K562 (cell line): ENCODE measurements around the gene RUNX3. TPM values are rescaled to one million over a fixed set of nuclear protein-coding genes. Genes with fewer than 3 reads are reported as not detected.

ENCODE experiments used
- ATAC-seq: fragments of 200-7000 bp; cut with Tn5 transposase; 3 replicates; pipeline ENCODE4 v1.9.1; 2020; ENCODE audit warnings: moderate library complexity
- BruUV-seq: library from RNA; stranded (reverse); fragments of 400-500 nt; replicated peaks from 2 replicates; lab custom pipeline; 2021; lab: Mats Ljungman, UMichigan
- CTCF ChIA-PET: fragments of 300-600 bp; formaldehyde crosslinking; extraction: SDS; loops from one replicate; lab custom pipeline; 2021; ENCODE audit warnings: low intra/inter-chr PET ratio; lab: Yijun Ruan, JAX
- POLR2A ChIA-PET: fragments of 300-600, 350-650 bp; sonication (Branson Sonifier 250); formaldehyde crosslinking; extraction: SDS; loops from one replicate; lab custom pipeline; 2021; ENCODE audit warnings: antibody characterized with exemption, inconsistent platforms; lab: Yijun Ruan, JAX
- DNase-seq, 4 experiments: peaks; one replicate each; pipeline versions ENCODE4 v3.0.0 to v3.0.0-alpha.2; 2011 to 2018; ENCODE audit warnings: low spot score in 3 of 4, mixed read lengths in 3 of 4; ENCODE audit errors: extremely low read depth in 1 of 4
- FAIRE-seq: peaks from 2 replicates; lab custom pipeline; 2011; peaks lifted over from hg19 to GRCh38; lab: Jason Lieb, UNC
- H2AFZ ChIP-seq: 2 replicates; pipeline ENCODE4 v1.6.0; 2011; ENCODE audit warnings: low read depth, low read length, control low read depth, inconsistent platforms
- H3K27ac ChIP-seq: fragments of 200-600 bp; 3 replicates; pipeline ENCODE4 v1.8.0; 2011; ENCODE audit warnings: low read depth, mild to moderate bottlenecking, control low read depth, inconsistent platforms, low read length, moderate library complexity, mixed read lengths; ENCODE audit errors: extremely low read depth
- H3K27me3 ChIP-seq, 2 experiments: fragments of 300-600 bp in 1 of 2; 2 replicates in 1 of 2; 3 replicates in 1 of 2; pipeline versions ENCODE4 v1.6.0 to v1.8.0; 2011; ENCODE audit warnings: inconsistent platforms in 2 of 2, low read length in 2 of 2, mild to moderate bottlenecking in 1 of 2, mixed read lengths in 1 of 2, moderate library complexity in 1 of 2; ENCODE audit not compliant: control insufficient read depth in 2 of 2, insufficient read depth in 2 of 2
- H3K36me3 ChIP-seq: fragments of 300-600 bp; 3 replicates; pipeline ENCODE4 v1.8.0; 2011; ENCODE audit warnings: mild to moderate bottlenecking, low read length, inconsistent platforms; ENCODE audit not compliant: control insufficient read depth, insufficient read depth
- H3K4me1 ChIP-seq, 2 experiments: fragments of 200-600 bp in 1 of 2; replicated peaks in 1 of 2; 2 replicates in 1 of 2; 3 replicates in 1 of 2; pipeline versions ENCODE4 v1.5.1 to v1.8.0; 2011; ENCODE audit warnings: inconsistent platforms in 2 of 2, low read length in 2 of 2, mild to moderate bottlenecking in 1 of 2, mixed read lengths in 1 of 2, moderate library complexity in 1 of 2; ENCODE audit not compliant: control insufficient read depth in 2 of 2, insufficient read depth in 2 of 2
- H3K4me2 ChIP-seq: 2 replicates; pipeline ENCODE4 v1.6.1; 2011; ENCODE audit warnings: low read length, control low read depth, inconsistent platforms, mixed read lengths; ENCODE audit not compliant: insufficient read depth
- H3K4me3 ChIP-seq: fragments of 200-600 bp; sonication (generic), shearing (Covaris generic); 2 replicates; pipeline ENCODE4 v1.5.1; 2016; ENCODE audit warnings: control low read depth, inconsistent platforms
- H3K79me2 ChIP-seq: fragments of 200-600 bp; 3 replicates; pipeline ENCODE4 v1.8.0; 2011; ENCODE audit warnings: low read length, inconsistent platforms; ENCODE audit not compliant: control insufficient read depth, insufficient read depth
- H3K9ac ChIP-seq, 2 experiments: 2 replicates each; pipeline versions ENCODE4 v1.6.0 to v1.6.1; 2011; ENCODE audit warnings: low read depth in 2 of 2, low read length in 2 of 2, control low read depth in 1 of 2, inconsistent platforms in 1 of 2, mild to moderate bottlenecking in 1 of 2, mixed read lengths in 1 of 2; ENCODE audit not compliant: insufficient read depth in 1 of 2
- H3K9me1 ChIP-seq: one replicate; pipeline ENCODE4 v1.6.0; 2011; ENCODE audit warnings: inconsistent platforms, mild to moderate bottlenecking, low read length, moderate library complexity; ENCODE audit not compliant: control insufficient read depth, insufficient read depth
- H3K9me3 ChIP-seq: replicated peaks from 2 replicates; pipeline ENCODE4 v1.5.1; 2011; ENCODE audit warnings: low read depth, low read length, inconsistent platforms; ENCODE audit not compliant: control insufficient read depth, insufficient read depth
- H4K20me1 ChIP-seq: replicated peaks from 2 replicates; pipeline ENCODE4 v1.6.1; 2011; ENCODE audit warnings: low read length, inconsistent platforms, mixed read lengths; ENCODE audit not compliant: control insufficient read depth, insufficient read depth
- ETS2 ChIP-seq: IDR thresholded peaks from 2 replicates; pipeline ENCODE4 v1.6.1; 2016; ENCODE audit warnings: borderline replicate concordance, missing genetic modification characterization, mild to moderate bottlenecking, moderate library complexity, missing compliant biosample characterization; ENCODE audit not compliant: poor library complexity, severe bottlenecking
- HNRNPK ChIP-seq: fragments of 200-400 bp; formaldehyde crosslinking; IDR thresholded peaks from one replicate; pipeline ENCODE4 v1.6.1; 2018; ENCODE audit warnings: mild to moderate bottlenecking, low read depth, low read length; ENCODE audit not compliant: poor library complexity, severe bottlenecking
- SP1 ChIP-seq: sonication (generic); formaldehyde crosslinking; IDR thresholded peaks from 2 replicates; pipeline ENCODE4 v1.8.1; 2022; ENCODE audit warnings: mild to moderate bottlenecking, missing genetic modification reagents
- ZBTB11 ChIP-seq, 3 experiments: fragments of 200-800 bp in 1 of 3; fragments of 250-450 bp in 1 of 3; fragments of 450-650 bp in 1 of 3; sonication (Bioruptor Pico) in 1 of 3; sonication (Bioruptor generic) in 1 of 3; formaldehyde crosslinking in 1 of 3; IDR thresholded peaks; 2 replicates each; pipeline versions ENCODE4 v1.6.1 to v1.8.0; 2016 to 2022; ENCODE audit warnings: mild to moderate bottlenecking in 2 of 3, missing genetic modification characterization in 2 of 3, missing compliant biosample characterization in 1 of 3, moderate library complexity in 1 of 3
- ZBTB43 ChIP-seq: sonication (generic); formaldehyde crosslinking; IDR thresholded peaks from 2 replicates; pipeline ENCODE4 v1.8.0; 2023; ENCODE audit warnings: mild to moderate bottlenecking, missing genetic modification reagents
- ZNF217 ChIP-seq: sonication (generic); formaldehyde crosslinking; IDR thresholded peaks from 2 replicates; pipeline ENCODE4 v1.8.0; 2022; ENCODE audit warnings: mild to moderate bottlenecking, missing genetic modification reagents
- ZNF253 ChIP-seq: fragments of 250-450 bp; sonication (Bioruptor Pico); conservative IDR thresholded peaks from 2 replicates; pipeline ENCODE4 v1.6.1; 2021; ENCODE audit warnings: mild to moderate bottlenecking
- ZNF280A ChIP-seq: fragments of 450-650 bp; IDR thresholded peaks from 2 replicates; pipeline ENCODE4 v1.6.1; 2018; ENCODE audit warnings: mild to moderate bottlenecking, low read depth; ENCODE audit not compliant: partially characterized antibody
- WGBS: fragments of 100-300 bp; shearing (Covaris generic); methylation state at CpG from one replicate; pipeline ENCODE4 v1.1.6; 2016; ENCODE audit warnings: low coverage, mixed read lengths; ENCODE audit not compliant: insufficient coverage; ENCODE audit errors: missing lambda C conversion rate; 5-methylcytosine and 5-hydroxymethylcytosine counted together
- in situ Hi-C: fragments of 300-500 bp; cut with MboI; formaldehyde crosslinking; loops from 4 replicates; pipeline ENCODE4 v1.15.0; 2018; ENCODE audit warnings: inconsistent platforms, mixed read lengths
- intact Hi-C: fragments of 100-400 bp; cut with micrococcal nuclease; formaldehyde crosslinking; loops from 2 replicates; pipeline ENCODE4 v1.14.2; 2022
- polyA plus RNA-seq, 8 experiments: library from polyadenylated mRNA; depleted of rRNA in 4 of 8; stranded (reverse) in 5 of 8; unstranded in 3 of 8; fragments of >200 nt; fragmentation: Nextera tagmentation in 2 of 8; fragmentation: Illumina TruSeq in 1 of 8; extraction: Ambion mirVana in 2 of 8; extraction: Trizol in 1 of 8; gene quantifications; 2 replicates each; pipeline versions ENCODE4 v1.2.1 to v1.2.3, GENCODE V29; 2011 to 2014; ENCODE audit warnings: inconsistent platforms in 1 of 8, missing spikeins in 1 of 8
- total RNA-seq, 7 experiments: library from RNA; depleted of rRNA in 6 of 7; stranded (reverse); fragments of >200 nt in 6 of 7; fragmentation: Illumina TruSeq in 2 of 7; extraction: Trizol in 2 of 7; gene quantifications; 2 replicates each; pipeline versions ENCODE4 v1.2.1 to v1.2.3, GENCODE V29; 2011 to 2021; ENCODE audit warnings: low replicate concordance in 1 of 7

RUNX3 gene
- total and polyA plus RNA-seq, 9 of the 15 experiments (the other 6 are each of a cell fraction or from before 2014, with no cell fraction given): 0.01 to 0.64 (median 0.09) TPM

GRCh38 chr1:24866211-24867083, 63.6 kb downstream of the RUNX3 start:
- Histone ChIP-seq H3K79me2 (no peaks in the 10 kb centered on the region), H3K9ac (no peak overlapping the region), H3K4me3 (no peak overlapping the region), H4K20me1 (peaks cover 9% of the 10 kb centered on the region; the same call in 1 of the 2 replicates), H3K36me3 (no peaks in the 10 kb centered on the region), H3K4me2 (no peak overlapping the region), H3K27me3 (peaks cover 71 to 90% of the 10 kb centered on the region in 2 experiments), H2AFZ (no peak overlapping the region), H3K4me1 (peaks cover 0 to 3% of the 10 kb centered on the region in 2 experiments; a peak in 1 of 5 replicates), H3K9me1 (no peaks in the 10 kb centered on the region), H3K27ac (no peak overlapping the region), H3K9me3 (no peaks in the 10 kb centered on the region)
- no peak for ATAC-seq
- in situ Hi-C loops: no loop called here
- no peak for FAIRE-seq
- no peak for DNase-seq
- BruUV-seq: no TSS peak
- ChIA-PET POLR2A (no interaction called here), CTCF (no interaction called here)
- intact Hi-C loops: no loop called here
- WGBS: 2% methylated on average over 17 of the region's 17 CpGs
- TF ChIP-seq HNRNPK (no peak), ZNF217 (CRISPR knock-in tag) (no peak), ZNF280A (no peak), ETS2 (tag) (no peak), ZNF253 (CRISPR knock-in tag) (no peak), SP1 (CRISPR knock-in tag) (no peak), ZBTB43 (CRISPR knock-in tag) (no peak), ZBTB11 (CRISPR knock-in tag; IDR thresholded peaks at IDR 0.05) (no peak)
